ENCODE data around the gene PRSS56. TPM values are rescaled to one million over a fixed set of nuclear protein-coding genes. Genes with fewer than 3 reads are reported as not detected.

Gene PRSS56
- total and polyA plus RNA-seq, 9 donors, result 0.27 to 0.35 TPM; not detected in 7

DNA sequence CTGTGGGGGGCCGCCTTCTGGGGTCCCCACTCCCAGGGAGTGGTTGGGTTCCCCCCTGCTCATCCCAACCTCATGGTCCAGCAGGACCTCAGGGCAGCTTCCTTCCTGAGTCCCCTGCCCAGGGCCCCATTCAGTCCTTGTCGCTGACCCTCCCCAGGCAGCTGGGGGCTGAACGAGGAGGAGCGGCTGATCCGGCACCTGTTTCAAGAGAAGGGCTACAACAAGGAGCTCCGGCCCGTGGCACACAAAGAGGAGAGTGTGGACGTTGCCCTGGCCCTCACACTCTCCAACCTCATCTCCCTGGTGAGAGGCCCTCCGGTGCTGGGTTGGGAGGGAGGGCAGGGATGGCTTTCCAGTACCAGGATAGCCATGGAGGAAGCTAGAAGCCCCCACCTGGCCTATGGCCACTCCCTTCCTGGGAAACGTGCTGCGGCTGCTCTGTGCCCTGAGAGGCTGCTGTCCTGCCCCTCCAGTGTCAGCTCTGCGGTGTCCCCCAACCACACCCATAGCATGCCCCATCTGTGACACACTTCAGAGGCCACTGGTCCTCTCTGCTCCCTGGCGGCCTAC lies 6.3 kb downstream of the PRSS56 start:
- H3K4me1 ChIP-seq (ENCODE audit: insufficient read depth), result no peaks in the 10 kb centered on the region
- H3K4me3 ChIP-seq, result no peak overlapping the region
- H3K36me3 ChIP-seq, result no peaks in the 10 kb centered on the region
- H3K9me3 ChIP-seq, result no peaks in the 10 kb centered on the region
- TF ChIP-seq EP300 (IDR thresholded peaks at IDR 0.05) (no peak), POLR2A (IDR thresholded peaks at IDR 0.05) (no peak)
- TF ChIP-seq, protein P1, sequence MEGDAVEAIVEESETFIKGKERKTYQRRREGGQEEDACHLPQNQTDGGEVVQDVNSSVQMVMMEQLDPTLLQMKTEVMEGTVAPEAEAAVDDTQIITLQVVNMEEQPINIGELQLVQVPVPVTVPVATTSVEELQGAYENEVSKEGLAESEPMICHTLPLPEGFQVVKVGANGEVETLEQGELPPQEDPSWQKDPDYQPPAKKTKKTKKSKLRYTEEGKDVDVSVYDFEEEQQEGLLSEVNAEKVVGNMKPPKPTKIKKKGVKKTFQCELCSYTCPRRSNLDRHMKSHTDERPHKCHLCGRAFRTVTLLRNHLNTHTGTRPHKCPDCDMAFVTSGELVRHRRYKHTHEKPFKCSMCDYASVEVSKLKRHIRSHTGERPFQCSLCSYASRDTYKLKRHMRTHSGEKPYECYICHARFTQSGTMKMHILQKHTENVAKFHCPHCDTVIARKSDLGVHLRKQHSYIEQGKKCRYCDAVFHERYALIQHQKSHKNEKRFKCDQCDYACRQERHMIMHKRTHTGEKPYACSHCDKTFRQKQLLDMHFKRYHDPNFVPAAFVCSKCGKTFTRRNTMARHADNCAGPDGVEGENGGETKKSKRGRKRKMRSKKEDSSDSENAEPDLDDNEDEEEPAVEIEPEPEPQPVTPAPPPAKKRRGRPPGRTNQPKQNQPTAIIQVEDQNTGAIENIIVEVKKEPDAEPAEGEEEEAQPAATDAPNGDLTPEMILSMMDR (IDR thresholded peaks at IDR 0.05), result no peak
- no peak overlapping the region for H3K27ac ChIP-seq
- intact Hi-C loops (cut with DNase I), result loop anchor here in 3 of 4 donors (10.0 kb wide), 2 partner anchors 202 to 602 kb away; partner anchors contain the start of gene NPPC (in 2 of the 3)
- 58 to 73% (median 64%) methylated on average over 13 of the region's 13 CpGs for WGBS, 3 donors
- DNase-seq, result no peak
- no peaks in the 10 kb centered on the region for H3K27me3 ChIP-seq

- TF ChIP-seq, protein P1 (IDR thresholded peaks at IDR 0.05), result no peak
- TF ChIP-seq EP300 (IDR thresholded peaks at IDR 0.05), result no peak
- no peak for TF ChIP-seq POLR2A (IDR thresholded peaks at IDR 0.05)
- no peak for DNase-seq
- H3K9me3 ChIP-seq, result no peaks in the 10 kb centered on the region
- no peaks in the 10 kb centered on the region for H3K4me1 ChIP-seq (ENCODE audit: insufficient read depth)
- no peak overlapping the region for H3K4me3 ChIP-seq
- no peaks in the 10 kb centered on the region for H3K36me3 ChIP-seq
- no peaks in the 10 kb centered on the region for H3K27me3 ChIP-seq
- WGBS, 3 donors, result 65 to 75% (median 69%) methylated on average over 6 of the region's 6 CpGs
- intact Hi-C loops (cut with DNase I), result loop anchor here in 3 of 4 donors (10.0 kb wide), 2 partner anchors 203 to 603 kb away; partner anchors contain the start of gene NPPC (in 2 of the 3)
- H3K27ac ChIP-seq, result no peak overlapping the region
Measured at GRCh38 chr2:232527905-232528470, 7.8 kb downstream of the PRSS56 start.

GRCh38 chr2:232528746-232529460 lies 8.7 kb downstream of the PRSS56 start:
- TF ChIP-seq POLR2A (IDR thresholded peaks at IDR 0.05), result no peak
- no peak for TF ChIP-seq EP300 (IDR thresholded peaks at IDR 0.05)
- TF ChIP-seq, protein P1 (IDR thresholded peaks at IDR 0.05), result no peak
- Histone ChIP-seq H3K4me1 (ENCODE audit: insufficient read depth) (no peaks in the 10 kb centered on the region), H3K27ac (no peak overlapping the region), H3K27me3 (no peaks in the 10 kb centered on the region), H3K4me3 (no peak overlapping the region), H3K9me3 (no peaks in the 10 kb centered on the region), H3K36me3 (no peaks in the 10 kb centered on the region)
- 79 to 83% (median 81%) methylated on average over 11 of the region's 11 CpGs for WGBS, 3 donors
- intact Hi-C loops (cut with DNase I), result loop anchor here in 3 of 4 donors (10.0 kb wide), 2 partner anchors 204 to 604 kb away; partner anchors contain the start of gene NPPC (in 2 of the 3)
- no peak for DNase-seq

- intact Hi-C loops (cut with DNase I), result loop anchor here in 3 of 4 donors (10.0 kb wide), 2 partner anchors 205 to 605 kb away; partner anchors contain the start of gene NPPC (in 2 of the 3)
- 85 to 92% (median 89%) methylated on average over 17 of the region's 17 CpGs for WGBS, 3 donors
- Histone ChIP-seq H3K27ac (no peak overlapping the region), H3K9me3 (no peaks in the 10 kb centered on the region), H3K4me1 (ENCODE audit: insufficient read depth) (no peaks in the 10 kb centered on the region), H3K27me3 (no peaks in the 10 kb centered on the region), H3K4me3 (no peak overlapping the region), H3K36me3 (no peaks in the 10 kb centered on the region)
- TF ChIP-seq, protein P1 (IDR thresholded peaks at IDR 0.05), result no peak
- TF ChIP-seq EP300 (IDR thresholded peaks at IDR 0.05) (no peak), POLR2A (IDR thresholded peaks at IDR 0.05) (no peak)
- DNase-seq, result peak in 2 of 5 donors; percentile 5 to 24
Measured at GRCh38 chr2:232529806-232530547, 9.8 kb downstream of the PRSS56 start.

Measured in ovary (tissue), 9 donors.